ENCODE results near the gene SAA1. TPM values are rescaled to one million over a fixed set of nuclear protein-coding genes. Genes with fewer than 3 reads are reported as not detected.

Gene SAA1
- polyA plus RNA-seq, 1 donor (not counting 4 experiments of a cell fraction or from before 2014, with no cell fraction given), result 27.5 TPM

- Histone ChIP-seq H3K27ac (ENCODE audit: control insufficient read depth, insufficient read depth, low read length) (no peak overlapping the region), H3K4me2 (ENCODE audit: control insufficient read depth, extremely low read depth, insufficient read depth, low read depth, low read length) (no peak overlapping the region), H3K79me2 (ENCODE audit: control insufficient read depth, insufficient read depth, low read length) (no peaks in the 10 kb centered on the region), H3K9me1 (ENCODE audit: control insufficient read depth, extremely low read depth, insufficient read depth, low read length) (no peaks in the 10 kb centered on the region), H3K36me3 (ENCODE audit: control insufficient read depth in 2 of 2, extremely low read depth in 1 of 2, insufficient read depth in 2 of 2, low read length in 2 of 2) (peaks cover 24 to 27% of the 10 kb centered on the region in 2 experiments), H3K9me3 (ENCODE audit: control insufficient read depth, low read depth, low read length) (no peaks in the 10 kb centered on the region), H3K27me3 (ENCODE audit: control insufficient read depth, extremely low read depth, insufficient read depth, low read length) (no peaks in the 10 kb centered on the region), H3K4me3 (ENCODE audit: control insufficient read depth in 2 of 3, extremely low read depth in 1 of 3, insufficient read depth in 2 of 3, low read depth in 1 of 3, low read length in 3 of 3) (no peak overlapping the region), H2AFZ (ENCODE audit: control insufficient read depth, low read length) (no peak overlapping the region), H3K9ac (ENCODE audit: control insufficient read depth, extremely low read depth, insufficient read depth, low read length) (no peak overlapping the region), H4K20me1 (ENCODE audit: control insufficient read depth, extremely low read depth, insufficient read depth, low read length) (no peaks in the 10 kb centered on the region), H3K4me1 (ENCODE audit: control insufficient read depth, extremely low read depth, insufficient read depth, low read length) (no peaks in the 10 kb centered on the region)
- no peak for DNase-seq (ENCODE audit: low read depth, low spot score)
- no peak for TF ChIP-seq CTCF (optimal IDR thresholded peaks at IDR 0.05 in 1 of 3, IDR thresholded peaks at IDR 0.05 in 1 of 3, conservative IDR thresholded peaks at IDR 0.05 in 1 of 3; ENCODE audit: extremely low read depth in 1 of 3, insufficient read depth in 2 of 3, low read length in 3 of 3)
- TF ChIP-seq EZH2 (IDR thresholded peaks at IDR 0.05; ENCODE audit: low read length), result no peak
- dilution Hi-C loops (cut with MboI; ENCODE audit: extremely low pct_ligation_motif_present, low sequenced_read_pairs), result no loop called here
- FAIRE-seq, result no peak
Measured at GRCh38 chr11:18288911-18289310, 22.8 kb downstream of the SAA1 start.

GRCh38 chr11:18294862-18295261, 28.8 kb downstream of the SAA1 start:
- Histone ChIP-seq H3K79me2 (ENCODE audit: control insufficient read depth, insufficient read depth, low read length) (no peaks in the 10 kb centered on the region), H3K9me1 (ENCODE audit: control insufficient read depth, extremely low read depth, insufficient read depth, low read length) (no peaks in the 10 kb centered on the region), H3K36me3 (ENCODE audit: control insufficient read depth in 2 of 2, extremely low read depth in 1 of 2, insufficient read depth in 2 of 2, low read length in 2 of 2) (peaks cover 22% of the 10 kb centered on the region in 2 experiments), H3K4me2 (ENCODE audit: control insufficient read depth, extremely low read depth, insufficient read depth, low read depth, low read length) (no peak overlapping the region), H3K27ac (ENCODE audit: control insufficient read depth, insufficient read depth, low read length) (no peak overlapping the region), H3K27me3 (ENCODE audit: control insufficient read depth, extremely low read depth, insufficient read depth, low read length) (no peaks in the 10 kb centered on the region), H3K9me3 (ENCODE audit: control insufficient read depth, low read depth, low read length) (no peaks in the 10 kb centered on the region), H3K4me1 (ENCODE audit: control insufficient read depth, extremely low read depth, insufficient read depth, low read length) (no peaks in the 10 kb centered on the region), H3K4me3 (ENCODE audit: control insufficient read depth in 2 of 3, extremely low read depth in 1 of 3, insufficient read depth in 2 of 3, low read depth in 1 of 3, low read length in 3 of 3) (no peak overlapping the region), H2AFZ (ENCODE audit: control insufficient read depth, low read length) (no peak overlapping the region), H3K9ac (ENCODE audit: control insufficient read depth, extremely low read depth, insufficient read depth, low read length) (no peak overlapping the region), H4K20me1 (ENCODE audit: control insufficient read depth, extremely low read depth, insufficient read depth, low read length) (no peaks in the 10 kb centered on the region)
- no peak for TF ChIP-seq EZH2 (IDR thresholded peaks at IDR 0.05; ENCODE audit: low read length)
- TF ChIP-seq CTCF (optimal IDR thresholded peaks at IDR 0.05 in 1 of 3, IDR thresholded peaks at IDR 0.05 in 1 of 3, conservative IDR thresholded peaks at IDR 0.05 in 1 of 3; ENCODE audit: extremely low read depth in 1 of 3, insufficient read depth in 2 of 3, low read length in 3 of 3), result no peak
- DNase-seq (ENCODE audit: low read depth, low spot score) (no peak), FAIRE-seq (no peak)
- dilution Hi-C loops (cut with MboI; ENCODE audit: extremely low pct_ligation_motif_present, low sequenced_read_pairs), result no loop called here

Data from keratinocyte (primary cell).